Measurements from ENCODE around the gene KRT9.
A peak's percentile ranks its signal among the peaks of the same experiment; 100 is the strongest.
"Not testable (repeated sequence)": the region's sequence is repeated elsewhere in the genome, so short reads cannot be mapped to it uniquely, and the experiment has no call there.

The KRT9 gene

DNA sequence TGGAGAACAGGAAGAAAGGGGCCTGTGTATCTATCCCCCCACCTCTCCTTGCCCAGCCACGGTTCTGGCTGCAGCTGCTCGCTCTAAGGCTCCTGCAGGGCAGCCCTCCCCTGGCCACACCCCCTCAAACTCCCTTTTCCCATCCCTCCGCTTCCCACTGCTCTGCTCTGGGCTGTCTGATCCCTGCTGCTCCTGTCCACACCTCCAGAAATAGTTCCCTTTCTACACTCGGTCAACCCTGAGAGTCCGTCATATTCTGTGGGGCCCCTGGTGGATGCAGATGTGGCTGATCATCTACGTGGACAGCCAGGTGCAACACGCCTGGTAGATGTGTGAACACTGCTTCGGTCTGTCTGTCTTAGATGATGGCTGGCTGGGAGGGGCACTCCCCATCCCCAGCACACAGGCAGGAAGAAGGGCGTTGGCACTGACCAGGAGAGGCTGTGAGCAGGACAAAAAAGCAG is 24.4 kb downstream of the KRT9 start:
- peak; percentile 72 for DNase-seq (ENCODE audit: low read depth, low spot score)

DNA sequence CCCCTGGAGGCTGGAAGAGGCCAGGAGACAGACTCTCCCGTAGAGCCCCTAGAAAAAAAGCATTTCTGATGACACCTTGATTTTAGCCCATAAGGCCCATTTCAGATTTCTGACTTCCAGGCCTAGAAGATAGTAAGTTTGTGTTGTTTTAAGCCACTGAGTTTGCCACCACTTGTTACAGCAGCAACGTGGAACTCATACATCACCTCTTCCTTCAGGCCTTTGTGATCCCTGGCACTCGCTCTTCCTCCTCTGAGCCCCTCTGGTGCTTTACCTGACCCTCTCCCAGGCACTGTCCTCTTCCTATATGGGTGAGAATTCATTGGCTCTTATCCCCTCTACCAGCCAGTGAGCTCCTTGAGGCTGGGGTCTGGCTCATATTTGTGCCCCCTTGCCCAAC is 25.0 kb downstream of the KRT9 start:
- DNase-seq (ENCODE audit: low read depth, low spot score) = no peak

DNA sequence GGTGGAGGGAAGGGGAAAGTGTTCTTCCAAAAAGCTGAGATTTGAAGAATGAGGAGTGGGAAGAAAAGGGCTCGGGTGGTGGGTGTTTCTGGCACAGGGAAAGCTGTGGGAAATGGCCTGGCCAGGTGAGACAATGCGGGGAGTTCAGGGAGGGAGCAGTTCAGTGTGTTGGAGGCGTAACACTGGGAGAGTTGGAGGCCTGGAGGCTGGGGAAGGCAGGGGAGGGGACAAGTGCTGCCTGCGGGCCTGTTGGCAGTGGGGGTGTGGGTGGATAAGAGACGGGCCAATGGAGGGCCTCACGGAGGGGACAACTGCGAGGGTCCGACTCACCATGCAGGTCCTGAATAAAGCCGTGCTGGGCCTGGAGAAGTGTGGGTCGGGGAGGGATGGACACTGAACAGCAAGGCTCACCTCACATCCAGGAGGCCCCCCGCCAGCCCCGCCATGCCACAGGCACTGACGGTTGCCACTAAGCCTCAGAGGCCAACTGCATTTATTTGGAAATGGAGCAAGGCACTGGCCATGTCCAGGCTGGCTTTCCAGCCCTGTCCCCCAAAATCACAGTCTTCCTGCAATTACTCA is 25.9 kb downstream of the KRT9 start:
- DNase-seq (ENCODE audit: low read depth, low spot score) = no peak

DNA sequence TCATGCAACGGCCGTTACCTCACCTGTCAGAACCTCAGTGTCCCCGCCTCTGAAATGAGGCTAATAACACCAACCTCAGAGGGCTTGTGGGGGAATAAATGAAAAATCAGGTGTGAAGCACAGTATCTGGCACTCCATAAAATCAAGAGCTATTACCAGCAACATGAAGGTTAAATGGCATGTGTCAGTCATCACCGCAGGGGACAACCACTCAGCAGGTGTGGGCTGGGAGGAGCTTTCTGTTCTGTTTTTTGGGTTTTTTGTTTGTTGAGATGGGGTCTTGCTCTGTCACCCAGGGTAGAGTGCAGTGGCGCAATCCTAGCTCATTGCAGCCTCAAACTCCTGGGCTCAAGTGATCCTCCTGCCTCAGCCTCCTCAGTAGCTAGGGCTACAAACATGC is 26.9 kb downstream of the KRT9 start:
- no peak for DNase-seq (ENCODE audit: low read depth, low spot score)

DNA sequence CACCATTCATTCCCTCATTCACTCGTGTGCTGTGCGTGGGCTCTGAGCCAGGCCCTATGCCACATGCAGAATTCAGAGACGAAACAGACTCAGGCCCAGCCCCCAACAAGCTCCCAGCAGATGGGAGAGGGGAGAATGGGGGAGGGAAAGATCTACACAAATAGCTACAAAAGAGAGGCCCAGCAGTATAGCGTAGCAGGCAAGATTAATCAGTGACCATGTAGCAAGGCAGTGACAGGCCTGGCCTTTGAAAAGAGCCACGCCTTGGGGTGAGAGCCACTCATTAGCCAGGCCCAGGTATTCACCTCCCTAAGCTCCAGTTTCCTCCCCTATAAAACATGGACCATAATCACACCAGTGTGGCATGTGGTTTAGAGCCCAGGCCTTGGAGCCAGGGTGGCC is 27.4 kb downstream of the KRT9 start:
- peak; percentile 38 for DNase-seq (ENCODE audit: low read depth, low spot score)

DNA sequence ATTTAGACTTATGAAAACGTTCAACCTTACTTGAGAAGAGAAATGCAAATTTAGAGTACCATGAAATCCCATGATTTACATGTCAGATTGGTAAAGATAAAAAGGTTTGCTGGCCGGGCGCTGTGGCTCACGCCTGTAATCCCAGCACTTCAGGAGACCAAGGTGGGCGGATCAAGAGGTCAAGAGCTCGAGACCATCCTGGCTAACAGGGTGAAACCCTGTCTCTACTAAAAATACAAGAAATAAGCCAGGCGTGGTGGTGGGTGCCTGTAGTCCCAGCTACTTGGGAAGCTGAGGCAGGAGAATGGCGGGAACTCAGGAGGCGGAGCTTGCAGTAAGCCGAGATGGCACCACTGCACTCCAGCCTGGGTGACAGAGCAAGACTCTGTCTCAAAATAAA is 29.1 kb downstream of the KRT9 start:
- not testable (repeated sequence) for DNase-seq (ENCODE audit: low read depth, low spot score)

DNA sequence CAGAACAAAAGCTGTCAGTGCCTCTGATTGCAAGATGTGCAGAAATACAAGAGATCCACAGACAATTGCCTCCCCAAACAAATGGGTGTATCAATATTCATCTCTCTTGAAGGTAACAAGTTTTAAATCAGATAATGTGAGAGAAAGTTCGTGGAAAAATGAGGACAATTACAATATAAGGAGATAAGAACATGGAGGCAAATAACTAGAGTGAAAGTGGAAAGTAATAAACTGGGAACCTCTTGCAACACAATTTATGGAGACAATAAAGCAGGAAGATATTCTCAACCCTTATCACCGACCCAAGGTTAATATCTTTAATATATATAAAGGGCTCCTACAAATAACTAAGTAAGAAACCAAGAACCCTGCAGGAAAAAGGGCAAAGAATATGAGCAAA is 29.5 kb downstream of the KRT9 start:
- DNase-seq (ENCODE audit: low read depth, low spot score) = no peak

DNA sequence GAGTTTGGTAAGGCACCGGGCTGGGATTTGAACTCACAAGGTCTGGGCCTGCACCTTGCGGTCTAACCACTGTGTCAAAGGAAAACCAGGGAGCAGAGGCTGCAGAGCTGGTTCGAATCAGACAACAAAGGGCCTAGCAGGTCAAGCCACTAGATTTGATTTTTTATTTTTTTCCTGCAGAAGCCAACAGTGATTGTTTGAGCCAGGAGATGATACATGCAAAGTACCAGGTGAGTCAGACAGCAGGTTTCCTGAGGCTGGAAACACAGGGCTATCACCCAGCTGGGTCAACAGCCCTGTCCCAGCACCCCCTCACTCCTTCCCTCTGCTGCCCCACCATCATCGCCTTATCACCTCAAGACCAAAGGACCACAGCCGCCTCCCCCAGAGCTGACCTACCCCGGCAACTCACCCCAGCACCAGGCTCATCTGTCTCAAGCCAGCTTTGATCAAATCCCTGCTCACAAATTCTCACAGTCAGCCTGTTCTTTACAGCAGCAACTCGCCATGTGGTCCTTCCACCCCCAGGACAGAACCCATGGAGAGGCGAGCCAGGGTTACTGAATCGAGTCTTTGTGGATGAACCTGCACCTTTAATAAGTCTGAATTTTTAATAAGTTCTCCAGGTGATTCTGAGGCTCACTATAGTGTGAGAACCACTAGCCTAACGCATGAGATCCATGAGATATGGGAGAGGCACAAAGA is 30.8 kb downstream of the KRT9 start:
- DNase-seq (ENCODE audit: low read depth, low spot score) = no peak

DNA sequence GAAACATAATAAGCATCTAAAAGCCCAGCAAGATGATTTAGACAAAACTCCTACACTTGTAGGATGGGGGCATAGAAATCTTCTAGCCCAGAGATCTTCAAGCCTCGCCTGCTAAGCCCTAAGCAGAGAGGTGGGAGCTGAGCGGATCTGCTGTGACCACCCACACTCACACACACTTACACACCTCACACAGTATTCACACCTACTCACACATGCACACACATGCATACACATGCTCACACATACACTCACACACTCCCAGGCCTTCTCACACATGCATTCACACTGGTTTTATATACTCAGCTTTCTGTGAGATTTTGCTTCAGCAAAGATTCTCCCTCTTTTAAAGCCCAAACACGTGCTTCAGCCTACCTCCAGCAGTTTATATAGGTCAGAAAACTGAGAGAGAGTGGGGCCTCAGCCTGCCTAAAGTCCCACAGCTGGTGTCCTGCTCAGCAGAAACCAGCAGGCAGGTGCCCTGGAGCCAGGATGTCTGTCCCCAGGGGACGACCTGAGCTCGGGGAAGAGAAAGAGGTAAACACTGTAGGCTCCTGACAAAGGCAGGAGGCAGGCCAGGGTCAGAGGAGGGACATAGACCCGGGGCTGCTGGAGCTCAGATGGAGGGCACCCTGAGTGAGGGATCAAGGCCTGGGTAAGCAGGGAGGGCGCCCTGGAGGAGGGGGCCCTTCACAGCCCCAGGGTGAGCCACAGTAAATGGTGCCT is 31.7 kb downstream of the KRT9 start:
- no peak for DNase-seq (ENCODE audit: low read depth, low spot score)

DNA sequence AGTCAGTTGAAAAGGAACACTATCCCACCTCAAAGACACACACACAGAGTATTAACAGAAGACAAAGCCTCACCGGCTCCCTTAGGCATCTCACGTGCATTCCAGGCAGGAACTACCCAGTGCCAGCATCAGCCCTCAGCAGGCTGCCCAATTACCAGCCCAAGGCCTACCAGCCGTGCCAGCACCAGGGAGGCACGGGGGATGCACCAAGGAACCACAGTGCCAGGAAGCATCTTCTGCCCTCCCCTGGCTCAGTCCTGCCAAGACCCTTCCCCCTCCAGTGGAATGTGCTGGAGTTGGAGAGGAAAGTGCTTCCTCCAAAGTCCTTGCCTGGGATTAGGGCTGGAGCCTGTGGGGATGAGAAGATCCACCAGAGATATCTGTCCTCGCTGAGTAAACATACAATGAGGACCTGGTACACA is 32.8 kb downstream of the KRT9 start:
- DNase-seq (ENCODE audit: low read depth, low spot score) = peak; percentile 55

DNA sequence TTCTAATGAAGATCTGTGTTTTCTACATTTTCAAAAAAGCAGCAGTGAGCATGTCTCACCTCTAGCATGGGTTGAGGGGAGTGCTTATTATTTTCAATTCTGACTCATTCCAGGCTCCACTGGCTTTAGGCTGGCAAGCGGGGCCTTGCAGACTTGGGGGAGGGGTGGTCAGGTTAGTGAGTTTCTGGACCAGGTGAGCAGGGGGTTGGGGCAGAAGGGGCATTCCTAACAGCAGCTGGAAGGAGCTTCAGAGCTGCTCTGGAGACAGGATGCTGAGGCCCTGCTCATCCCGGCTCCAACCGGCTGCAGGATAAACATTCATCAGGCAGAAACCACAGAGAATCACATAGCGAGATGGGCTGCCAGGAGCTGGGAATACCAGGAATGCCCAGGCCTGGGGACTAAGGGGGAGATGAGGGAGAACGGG is 33.3 kb downstream of the KRT9 start:
- DNase-seq (ENCODE audit: low read depth, low spot score) = peak; percentile 69

DNA sequence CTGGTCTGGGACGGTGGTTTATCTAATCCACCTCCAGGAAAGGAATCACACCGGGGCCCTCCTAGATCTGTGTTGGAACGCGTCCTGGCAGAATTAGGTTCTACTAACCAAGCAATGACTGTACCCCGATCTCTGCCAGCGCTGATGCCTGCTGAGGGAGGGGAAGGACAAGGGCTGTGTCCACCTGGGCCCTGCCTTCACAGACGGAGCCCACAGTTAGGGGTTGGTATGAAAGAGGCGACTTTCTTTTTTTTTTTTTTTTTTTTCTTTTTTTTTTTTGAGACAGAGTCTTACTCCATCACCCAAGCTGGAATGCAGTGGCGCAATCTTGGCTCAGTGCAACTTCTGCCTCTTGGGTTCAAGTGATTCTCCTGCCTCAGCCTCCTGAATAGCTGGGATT is 33.9 kb downstream of the KRT9 start:
- DNase-seq (ENCODE audit: low read depth, low spot score) = no peak

DNA sequence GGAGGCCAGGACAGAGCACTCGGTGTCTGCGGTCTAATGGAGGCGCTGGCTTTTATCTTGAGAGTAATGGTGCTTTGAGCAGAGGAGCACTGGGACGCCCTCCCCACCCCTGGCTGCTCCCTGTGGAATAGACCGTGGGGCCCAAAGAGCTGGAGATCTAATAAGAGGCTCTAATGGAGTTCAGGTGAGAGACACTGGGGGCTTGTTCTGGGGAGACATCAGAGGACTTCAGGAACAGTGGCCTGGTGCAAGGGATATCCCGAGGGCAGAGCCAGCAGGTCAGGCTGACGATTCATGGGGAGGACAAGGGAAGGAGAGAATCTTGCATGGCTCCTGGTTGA is 34.3 kb downstream of the KRT9 start:
- DNase-seq (ENCODE audit: low read depth, low spot score) = no peak

DNA sequence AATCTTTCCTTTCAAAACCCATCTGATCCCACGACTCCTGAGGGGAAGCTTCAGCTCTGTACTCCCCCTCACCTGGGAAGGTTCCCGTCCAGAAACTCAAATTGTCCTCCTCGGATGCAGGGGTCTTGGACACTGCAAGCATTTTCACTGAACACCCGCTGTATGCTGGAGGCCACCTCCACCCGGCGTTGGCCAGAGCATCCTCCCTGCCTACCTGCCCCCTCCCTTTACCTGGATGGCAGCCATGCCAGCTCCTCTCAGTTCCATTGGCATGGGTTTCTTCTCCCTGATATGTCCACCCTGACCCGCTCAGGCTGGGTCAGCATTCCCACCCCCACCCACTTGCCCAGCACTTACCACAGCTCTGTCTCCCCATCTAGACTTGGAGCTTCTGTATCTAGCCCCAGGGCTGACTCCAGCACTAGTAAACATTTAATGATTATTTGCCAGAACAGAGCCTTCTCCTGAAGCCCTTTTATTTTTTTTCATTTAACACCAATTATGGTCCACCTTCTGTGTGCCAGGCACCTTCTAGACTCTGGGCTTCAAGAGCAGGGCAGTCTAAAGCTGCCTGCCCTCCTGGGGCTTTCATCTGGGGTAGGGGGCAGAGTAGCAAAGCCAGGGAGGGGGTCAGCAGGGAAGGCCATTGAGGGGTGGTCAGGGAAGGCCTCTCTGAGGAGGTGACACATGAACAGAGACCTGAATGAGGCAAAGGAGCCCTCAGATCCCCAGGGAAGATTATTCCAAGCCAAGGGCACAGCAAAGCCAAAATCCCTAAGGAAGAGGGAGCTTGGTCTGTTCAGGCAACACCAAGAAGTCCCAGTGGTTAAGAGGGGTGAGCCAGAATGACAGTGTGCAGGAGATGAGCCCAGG is 34.9 kb downstream of the KRT9 start:
- no peak for DNase-seq (ENCODE audit: low read depth, low spot score)

DNA sequence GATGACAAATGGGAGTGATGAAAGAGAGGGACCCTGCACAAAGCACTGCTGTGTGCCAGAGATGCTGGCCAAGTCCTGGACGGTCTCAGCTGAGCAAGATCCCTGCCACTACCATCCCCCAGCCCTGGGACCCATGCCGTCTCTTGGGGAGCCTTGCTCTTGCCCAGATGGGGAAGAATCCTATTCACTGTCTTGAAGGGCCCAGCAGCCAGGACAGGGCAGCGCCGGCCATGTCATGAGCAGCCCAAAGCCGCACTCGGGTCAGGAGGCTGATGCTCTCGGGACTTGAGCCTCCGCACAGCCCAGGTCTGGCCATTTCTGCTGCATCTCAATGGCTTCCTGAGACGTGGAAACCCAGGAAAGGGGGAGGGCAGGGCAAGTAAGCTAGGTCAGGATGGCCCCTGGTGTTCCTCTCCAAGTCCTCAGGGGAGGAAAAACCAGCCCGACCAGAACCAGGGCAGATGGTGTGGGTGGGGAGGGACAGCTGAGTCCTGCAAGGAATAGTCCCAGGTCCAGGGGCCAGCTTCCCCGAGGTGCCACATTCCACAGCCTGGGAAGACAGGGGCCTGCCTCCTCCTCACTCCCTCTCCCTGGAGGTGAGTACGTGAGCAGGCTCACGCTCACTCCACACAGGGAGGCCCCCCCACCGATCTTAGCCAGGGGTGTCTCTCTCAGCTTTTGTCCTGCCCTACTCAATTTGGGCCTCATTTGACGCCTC is 35.9 kb downstream of the KRT9 start:
- DNase-seq (ENCODE audit: low read depth, low spot score) = no peak

DNA sequence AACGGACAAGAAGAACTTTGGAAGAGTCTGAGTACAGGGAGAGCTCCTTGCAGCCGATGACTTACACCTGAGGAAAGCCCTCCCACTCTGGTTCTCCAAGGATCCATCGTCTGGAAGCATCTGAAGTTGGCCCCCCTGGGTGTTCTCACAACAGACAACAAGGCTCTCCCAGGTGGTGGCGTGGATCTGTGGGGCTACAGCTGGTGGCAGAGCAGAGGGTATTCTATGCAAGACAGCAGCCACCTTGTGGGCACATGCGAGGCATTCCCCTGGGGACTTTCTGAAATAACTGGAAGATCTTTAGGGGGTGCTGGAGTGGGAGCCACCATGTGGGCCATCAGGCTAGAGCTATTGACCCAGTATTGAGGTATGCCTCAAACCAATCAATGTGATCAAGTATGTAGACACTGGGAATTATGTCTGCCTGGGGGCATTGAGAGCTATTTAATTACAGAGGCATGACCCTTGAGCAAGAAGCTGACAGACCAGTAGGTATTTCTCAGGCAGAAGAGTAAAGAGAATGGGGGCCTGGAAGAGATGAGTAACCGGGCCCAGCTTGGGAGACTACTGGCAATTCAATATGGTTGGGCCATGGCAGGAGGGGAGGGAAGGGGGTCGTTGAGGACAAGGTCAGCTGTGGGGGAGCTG is 36.8 kb downstream of the KRT9 start:
- no peak for DNase-seq (ENCODE audit: low read depth, low spot score)

DNA sequence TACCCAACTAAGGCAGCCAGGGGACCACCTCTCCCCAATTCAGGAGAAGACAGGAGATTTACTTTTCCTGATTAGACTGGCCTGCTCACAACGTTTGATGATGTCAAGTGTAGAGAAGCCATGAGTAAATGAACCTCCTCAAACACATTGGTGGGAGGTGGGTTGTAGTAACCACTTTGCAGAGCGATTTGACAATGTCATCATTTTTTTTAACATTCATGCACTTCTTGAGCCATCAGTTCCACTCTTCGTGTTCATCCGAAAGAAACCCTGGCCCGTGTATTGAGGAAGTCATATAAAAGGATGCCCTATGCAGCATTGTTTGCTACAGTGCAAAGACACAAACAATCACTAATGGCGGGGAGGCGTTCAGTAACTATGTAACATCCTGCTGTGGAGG is 38.2 kb downstream of the KRT9 start:
- no peak for DNase-seq (ENCODE audit: low read depth, low spot score)

DNA sequence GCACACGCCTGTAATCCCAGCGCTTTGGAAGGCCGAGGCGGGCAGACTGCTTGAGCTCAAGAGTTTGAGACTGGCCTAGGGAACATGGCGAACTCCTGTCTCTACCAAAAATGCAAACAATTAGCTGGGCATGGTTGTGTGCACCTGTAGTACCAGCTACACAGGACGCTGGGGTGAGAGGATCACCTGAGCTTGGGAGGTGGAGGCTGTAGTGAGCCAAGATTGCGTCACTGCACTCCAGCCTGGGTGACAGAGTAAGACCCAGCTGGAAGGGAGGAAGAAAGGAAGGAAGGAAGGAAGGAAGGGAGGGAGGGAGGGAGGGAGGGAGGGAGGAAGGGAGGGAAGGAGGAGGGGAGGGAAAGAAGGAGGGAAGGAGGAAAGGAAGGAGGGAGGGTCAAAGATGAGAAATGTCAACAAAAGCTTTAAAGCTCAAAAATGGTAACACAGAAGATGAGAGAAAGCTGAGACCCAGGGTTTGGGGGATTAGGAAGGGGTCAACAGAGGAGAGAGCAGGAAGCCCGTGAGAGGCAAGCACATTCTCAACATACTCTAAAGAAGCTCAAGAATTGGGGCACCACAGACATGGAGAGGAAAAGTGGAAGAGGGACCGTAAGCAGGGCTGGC is 38.8 kb downstream of the KRT9 start:
- DNase-seq (ENCODE audit: low read depth, low spot score) = no peak

DNA sequence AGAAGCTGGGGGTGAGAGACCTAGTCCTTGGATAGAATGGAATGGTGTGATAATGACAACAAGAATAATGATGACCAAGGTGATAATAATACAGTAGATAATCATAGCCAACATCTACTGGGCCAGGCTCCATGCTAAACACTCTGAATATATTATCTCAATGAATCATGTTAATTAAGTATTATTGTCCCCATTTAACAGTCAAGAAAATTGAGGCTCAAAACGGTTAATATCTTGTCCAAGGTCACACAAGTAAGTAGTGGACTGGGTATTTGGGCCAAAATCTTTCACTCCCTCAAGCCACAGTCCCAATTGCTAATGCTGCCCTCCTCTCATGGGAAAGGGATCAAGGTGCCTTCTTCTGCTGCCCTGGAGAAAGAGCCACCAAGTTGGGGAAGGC is 39.9 kb downstream of the KRT9 start:
- no peak for DNase-seq (ENCODE audit: low read depth, low spot score)
